GM21737 (cell line): Measurements from ENCODE around the gene IFI27L1.

Experiments
- ATAC-seq: cut with Tn5 transposase; IDR thresholded peaks from one replicate; pipeline ENCODE4 v1.9.1; 2021; ENCODE audit warnings: mild to moderate bottlenecking, moderate library complexity; ENCODE audit not compliant: unreplicated experiment

IFI27L1 gene

DNA sequence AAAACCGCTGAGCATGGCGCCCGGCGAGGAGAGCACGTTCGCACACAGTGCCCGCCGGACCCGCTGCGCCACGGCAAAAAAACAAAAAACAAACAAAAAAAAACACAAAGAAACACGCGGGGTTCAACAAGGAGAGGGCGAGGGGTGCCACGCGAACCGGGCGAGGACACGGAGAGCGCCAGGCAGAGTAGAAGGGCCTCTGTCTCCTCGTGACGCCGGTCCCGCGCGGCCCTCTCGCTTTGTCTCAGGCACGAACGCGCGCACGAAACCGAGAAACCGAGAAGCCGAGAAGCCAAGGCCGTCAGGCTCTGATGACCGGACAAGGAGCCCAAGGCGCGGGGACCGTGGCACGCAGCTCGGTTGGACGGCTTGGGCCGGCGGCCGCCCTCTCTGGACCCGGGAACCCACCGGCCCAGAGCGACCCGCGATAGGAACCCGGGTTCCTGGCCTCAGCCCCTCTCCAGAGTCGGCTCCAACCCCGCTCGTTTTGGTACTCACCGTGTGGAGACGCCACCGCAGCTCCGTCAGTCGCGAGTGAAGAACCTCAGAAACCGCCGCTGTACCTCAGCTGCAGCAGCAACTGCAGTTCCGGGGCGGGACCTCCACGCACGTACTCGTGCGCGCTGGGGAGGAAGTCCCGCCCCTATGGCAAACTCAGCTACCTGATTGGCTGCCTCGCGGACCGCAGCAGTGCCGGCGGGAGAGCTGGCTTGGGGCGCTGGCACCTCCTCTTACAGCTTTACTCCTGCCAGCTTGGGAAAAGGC is at the start of gene IFI27L1, which contains the start of gene DDX24:
Gene IFI27L1, plus strand, starts transcription at position 690 of the 765 bp plus-strand sequence. CDS start 15,628 bp downstream, outside the sequence.
Gene DDX24, minus strand, starts transcription at position 582 of the 765 bp plus-strand sequence. CDS start 1,460 bp downstream, outside the sequence.
- ATAC-seq = peak; percentile 97

GRCh38 chr14:94031883-94032279 is 49.2 kb upstream of the IFI27L1 start:
- ATAC-seq = no peak

DNA sequence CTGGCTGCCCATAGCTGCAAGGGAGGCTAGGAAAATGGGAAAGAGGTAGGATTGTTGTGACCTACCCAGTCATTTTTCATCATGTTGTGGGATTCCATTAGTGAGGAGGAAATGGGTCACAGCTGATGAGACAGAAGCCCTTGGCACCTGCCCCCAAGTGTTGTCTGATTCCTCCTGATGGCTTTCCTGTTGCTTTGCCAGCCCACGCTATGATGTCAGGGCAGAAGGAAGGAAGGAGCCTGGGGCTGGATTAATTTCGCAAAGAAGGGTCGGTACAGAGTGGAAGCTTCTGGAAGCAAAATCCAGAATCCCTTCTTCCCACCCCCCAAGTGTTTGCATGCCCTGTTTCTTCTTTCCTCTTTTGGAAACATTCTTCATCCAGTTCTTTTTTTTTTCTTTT is 46.2 kb upstream of the IFI27L1 start:
- ATAC-seq = no peak

DNA sequence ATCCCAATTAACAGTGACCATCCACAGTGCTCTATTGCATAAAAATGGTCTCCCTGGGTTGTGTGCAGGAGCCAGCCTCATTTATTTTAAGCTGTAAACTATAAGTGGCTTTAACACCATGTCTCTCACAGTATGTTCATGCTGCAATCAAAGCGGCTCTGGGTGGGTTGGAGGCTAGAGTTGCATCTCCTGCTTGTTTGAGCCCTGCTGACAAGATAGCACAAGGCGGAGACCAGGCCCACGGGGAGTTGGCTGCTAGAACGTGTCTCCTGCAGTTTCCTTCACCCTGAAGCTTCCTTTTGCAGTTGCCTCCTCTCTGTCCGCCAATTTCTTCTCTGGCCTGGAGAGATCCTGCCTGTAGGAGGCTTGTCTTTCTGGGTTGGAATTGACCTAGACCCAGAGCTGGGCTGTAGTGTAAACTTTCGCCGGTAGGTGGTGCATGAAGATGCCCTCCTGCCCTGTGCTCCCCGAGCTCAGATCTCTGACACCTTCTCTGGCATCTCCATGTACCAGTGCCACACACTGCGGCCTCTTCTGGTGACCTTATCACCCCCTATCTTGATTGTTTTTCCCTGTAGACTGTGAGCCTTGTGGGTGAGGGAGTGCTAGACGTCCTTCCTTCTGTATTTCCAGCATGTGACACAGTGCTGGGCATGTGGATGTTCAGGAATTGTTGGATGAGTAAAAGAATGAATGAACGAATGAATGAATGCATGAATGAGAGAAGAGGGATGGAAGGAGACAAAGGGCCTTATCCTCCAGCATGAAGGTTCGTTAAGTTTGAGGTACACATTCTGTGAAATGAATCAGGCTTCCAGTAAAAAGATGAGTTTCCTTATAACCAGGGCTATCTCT is 44.6 kb upstream of the IFI27L1 start:
- ATAC-seq = peak; percentile 85

- ATAC-seq = no peak
These were observed 43.2 kb upstream of the IFI27L1 start for GRCh38 chr14:94037954-94038353.

GRCh38 chr14:94038510-94038909 is 42.6 kb upstream of the IFI27L1 start:
- no peak for ATAC-seq

GRCh38 chr14:94038921-94039629 is 42.0 kb upstream of the IFI27L1 start:
- no peak for ATAC-seq

DNA sequence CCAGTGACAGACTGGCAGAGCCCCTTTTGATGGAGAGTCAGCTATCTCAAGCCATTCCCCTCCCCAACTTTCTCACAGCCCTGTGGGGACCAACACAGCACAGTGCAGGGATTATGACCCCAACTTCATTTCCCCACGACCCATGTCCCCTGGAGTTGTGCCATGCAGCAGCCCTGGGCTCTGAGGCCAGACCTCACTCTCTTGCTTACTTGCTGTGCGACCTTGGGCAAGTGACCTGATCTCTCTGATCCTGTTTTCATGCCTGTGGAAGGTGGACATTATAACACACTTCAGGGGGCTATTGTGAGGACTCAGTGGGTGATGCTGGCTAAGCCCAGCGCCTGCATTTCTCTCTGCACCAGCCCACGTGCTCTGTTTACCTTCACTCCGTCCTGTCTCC is 40.9 kb upstream of the IFI27L1 start:
- no peak for ATAC-seq

DNA sequence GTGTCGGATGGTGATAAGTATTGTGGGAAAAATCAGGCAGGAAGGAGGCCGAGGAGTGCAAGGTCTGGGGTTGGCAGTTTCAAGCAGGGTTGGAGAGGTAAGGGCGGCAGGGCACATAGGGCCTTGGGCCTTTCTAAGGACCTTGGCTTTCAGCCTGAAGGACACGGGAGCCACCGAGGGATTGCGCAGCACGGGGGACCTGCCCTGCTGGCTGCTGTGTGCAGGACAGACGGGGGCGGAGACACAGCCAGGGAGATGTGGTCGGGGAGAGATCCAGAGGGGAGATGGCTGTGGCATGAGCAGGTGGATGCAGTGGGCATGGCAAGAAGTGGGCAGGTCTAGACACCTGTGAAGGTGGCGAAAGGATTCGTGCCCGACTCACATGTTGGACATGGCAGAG is 40.3 kb upstream of the IFI27L1 start:
- no peak for ATAC-seq

- ATAC-seq = no peak
These were observed 39.4 kb upstream of the IFI27L1 start for GRCh38 chr14:94041551-94042346.

DNA sequence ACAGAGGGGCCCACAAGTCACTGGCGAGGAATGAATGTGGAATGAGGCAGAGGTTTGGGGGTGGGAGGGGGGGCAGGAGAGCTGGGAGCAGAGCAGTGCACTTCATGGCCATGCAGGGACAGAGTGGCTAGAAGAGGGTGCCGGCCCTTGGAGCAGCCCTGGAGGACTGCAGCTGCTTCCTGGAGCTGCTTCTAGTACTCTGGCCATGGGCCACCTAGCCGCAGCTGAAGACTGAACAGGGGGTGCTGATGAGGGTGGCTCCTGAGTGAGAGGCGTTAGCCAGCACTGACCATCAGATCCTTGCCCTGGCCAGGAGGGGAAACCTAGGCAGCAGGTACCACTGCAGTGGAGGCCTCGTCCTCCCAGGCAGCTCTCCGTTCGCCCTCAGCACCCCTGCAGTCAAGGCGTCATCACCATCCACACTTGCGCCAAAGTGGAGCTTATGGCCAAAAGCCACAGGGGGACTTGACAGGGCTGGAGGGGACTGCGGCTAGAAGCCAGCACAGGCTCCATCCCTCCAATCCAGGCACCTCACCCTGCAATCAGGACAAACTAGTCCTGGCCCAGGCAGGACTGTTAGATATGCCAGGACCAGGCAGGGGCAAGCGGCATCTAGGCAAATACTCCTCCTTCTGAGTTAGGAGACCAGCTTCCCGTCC is 38.5 kb upstream of the IFI27L1 start:
- ATAC-seq = no peak

GRCh38 chr14:94043111-94043755 is 37.9 kb upstream of the IFI27L1 start:
- no peak for ATAC-seq

DNA sequence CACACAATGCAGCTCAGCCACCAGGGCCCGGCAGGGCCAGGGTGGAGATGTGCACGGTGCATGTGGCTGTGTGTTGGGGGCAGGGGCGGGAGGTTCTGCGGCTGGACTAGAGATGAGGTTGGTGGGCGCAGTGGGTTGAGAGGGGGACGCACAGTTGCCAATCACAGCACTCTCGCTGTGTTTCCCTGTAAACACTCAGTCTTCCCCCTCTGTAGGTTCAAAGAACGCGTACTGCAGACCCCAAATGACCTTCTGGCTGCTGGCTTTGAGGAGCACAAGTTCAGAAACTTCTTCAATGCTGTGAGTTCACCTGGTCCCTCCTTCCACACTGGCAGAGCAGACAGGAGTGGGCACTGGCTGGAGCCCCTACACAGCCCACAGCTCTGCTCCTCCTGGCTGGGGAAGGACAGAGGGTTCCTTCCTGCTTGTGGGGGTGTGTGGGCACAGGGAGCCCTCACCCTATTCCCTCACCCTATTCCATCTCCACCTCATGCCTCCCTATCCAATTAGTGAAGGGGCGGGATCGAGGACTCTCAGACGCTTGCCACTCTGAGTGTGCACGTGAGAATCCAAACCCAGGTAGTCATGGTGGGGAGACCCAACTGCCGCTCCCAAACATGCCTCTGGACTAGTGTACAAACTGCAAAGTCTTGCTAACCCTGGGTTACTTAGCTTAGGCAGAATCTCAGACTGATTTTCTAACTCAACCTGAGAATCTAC is 37.2 kb upstream of the IFI27L1 start:
- no peak for ATAC-seq

- no peak for ATAC-seq
These were observed 36.5 kb upstream of the IFI27L1 start for GRCh38 chr14:94044476-94045091.

DNA sequence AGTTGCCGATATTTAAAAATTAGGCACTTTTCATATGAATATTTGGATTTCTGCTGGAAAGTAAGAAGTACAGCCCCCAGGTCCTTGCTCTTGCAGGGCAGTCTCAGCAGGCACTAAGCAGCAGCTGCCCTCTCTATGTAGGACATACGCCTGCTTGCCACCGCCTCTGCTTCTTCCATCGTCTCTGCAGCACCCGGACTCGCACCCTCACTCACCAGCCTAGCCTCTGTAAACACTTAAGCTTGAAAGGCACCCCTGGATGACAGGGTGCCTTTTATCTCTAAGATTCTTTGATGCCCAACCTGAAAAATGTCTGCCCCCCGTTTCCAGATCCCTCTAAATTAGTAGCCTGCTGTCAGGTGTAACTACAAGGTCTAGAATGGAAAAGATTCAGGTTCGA is 36.0 kb upstream of the IFI27L1 start:
- no peak for ATAC-seq

GRCh38 chr14:94045563-94046345 is 35.4 kb upstream of the IFI27L1 start:
- no peak for ATAC-seq

GRCh38 chr14:94046696-94047250 is 34.3 kb upstream of the IFI27L1 start:
- no peak for ATAC-seq
